Lower lobe of right lung (tissue), 2 donors: ENCODE data around the gene CCDC146. TPM values are rescaled to one million over a fixed set of nuclear protein-coding genes. Genes with fewer than 3 reads are reported as not detected.

Experiments
- ATAC-seq, 2 donors: fragments of 200-7000 bp; cut with Tn5 transposase; one replicate each; pipeline ENCODE4 v1.9.1; 2020 to 2022; ENCODE audit warnings: mild to moderate bottlenecking in 2 of 2, moderate library complexity in 2 of 2
- DNase-seq: peaks from one replicate; pipeline ENCODE4 v3.0.0-alpha.2; 2020
- H3K27ac ChIP-seq: fragments of 200-600 bp; one replicate; pipeline ENCODE4 v1.8.0; 2022
- H3K27me3 ChIP-seq: fragments of 200-600 bp; one replicate; pipeline ENCODE4 v1.8.0; 2022; ENCODE audit warnings: low read depth
- H3K36me3 ChIP-seq: fragments of 200-600 bp; one replicate; pipeline ENCODE4 v1.8.0; 2022; ENCODE audit warnings: mild to moderate bottlenecking
- H3K4me1 ChIP-seq: fragments of 200-600 bp; one replicate; pipeline ENCODE4 v1.8.0; 2022
- H3K4me3 ChIP-seq: fragments of 200-600 bp; one replicate; pipeline ENCODE4 v1.8.0; 2022; ENCODE audit warnings: mild to moderate bottlenecking
- H3K9me3 ChIP-seq: fragments of 200-600 bp; one replicate; pipeline ENCODE4 v1.8.0; 2022
- CTCF ChIP-seq: fragments of 200-600 bp; IDR thresholded peaks from one replicate; pipeline ENCODE4 v1.8.0; 2022; ENCODE audit warnings: antibody characterized with exemption, mild to moderate bottlenecking
- intact Hi-C: fragments of 100-400 bp; cut with DNase I; formaldehyde crosslinking; loops from one replicate; pipeline ENCODE4 v1.11.0; 2022
- total RNA-seq: library from RNA; stranded (reverse); fragmentation: NEBNext Ultra II Directional; extraction: Animal tissue kit (Norgen Biotek cat#: 25700); gene quantifications from one replicate; pipeline ENCODE4 v1.2.1, GENCODE V29; 2021
- donor health status: DM: no; HTN: yes; CAD: no; lungs with severe emphysema.

CCDC146 gene
- total RNA-seq, 1 donor from 2014 or later = 17.3 TPM

- no peaks in the 10 kb centered on the region for H3K4me1 ChIP-seq
- H3K4me3 ChIP-seq = no peak overlapping the region
- TF ChIP-seq CTCF = no peak
- H3K36me3 ChIP-seq = no peaks in the 10 kb centered on the region
- ATAC-seq = no peak
- no peaks in the 10 kb centered on the region for H3K27me3 ChIP-seq
- H3K27ac ChIP-seq = no peak overlapping the region
- H3K9me3 ChIP-seq = no peaks in the 10 kb centered on the region
- no peak for DNase-seq
- intact Hi-C loops = no loop called here
These were observed 130.1 kb downstream of the CCDC146 start for GRCh38 chr7:77252506-77252905.

- TF ChIP-seq CTCF = no peak
- intact Hi-C loops = no loop called here
- no peaks in the 10 kb centered on the region for H3K4me1 ChIP-seq
These were observed 130.7 kb downstream of the CCDC146 start for GRCh38 chr7:77253151-77253550.

GRCh38 chr7:77254429-77254828 is 132.0 kb downstream of the CCDC146 start:
- TF ChIP-seq CTCF = no peak
- Histone ChIP-seq H3K9me3 (no peaks in the 10 kb centered on the region), H3K4me1 (no peaks in the 10 kb centered on the region), H3K27me3 (no peaks in the 10 kb centered on the region), H3K4me3 (no peak overlapping the region), H3K27ac (no peak overlapping the region), H3K36me3 (no peaks in the 10 kb centered on the region)
- intact Hi-C loops = no loop called here
- DNase-seq = no peak
- no peak for ATAC-seq

More at GRCh38 chr7:77253151-77253550, 130.7 kb downstream of the CCDC146 start:
- no peaks in the 10 kb centered on the region for H3K36me3 ChIP-seq
- no peak overlapping the region for H3K27ac ChIP-seq
- H3K27me3 ChIP-seq = no peaks in the 10 kb centered on the region
- no peak for DNase-seq
- H3K9me3 ChIP-seq = no peaks in the 10 kb centered on the region
- no peak for ATAC-seq
- H3K4me3 ChIP-seq = no peak overlapping the region

GRCh38 chr7:77254915-77255314 is 132.5 kb downstream of the CCDC146 start:
- H3K4me3 ChIP-seq = no peak overlapping the region
- H3K9me3 ChIP-seq = no peaks in the 10 kb centered on the region
- no peaks in the 10 kb centered on the region for H3K4me1 ChIP-seq
- H3K27me3 ChIP-seq = no peaks in the 10 kb centered on the region
- intact Hi-C loops = no loop called here
- H3K36me3 ChIP-seq = no peaks in the 10 kb centered on the region
- H3K27ac ChIP-seq = no peak overlapping the region
- ATAC-seq (no peak), DNase-seq (no peak)
- no peak for TF ChIP-seq CTCF

GRCh38 chr7:77258014-77258413 is 135.6 kb downstream of the CCDC146 start:
- intact Hi-C loops = no loop called here
- ATAC-seq (no peak), DNase-seq (no peak)
- TF ChIP-seq CTCF = no peak
- no peak overlapping the region for H3K27ac ChIP-seq
- no peaks in the 10 kb centered on the region for H3K4me1 ChIP-seq
- no peak overlapping the region for H3K4me3 ChIP-seq
- H3K9me3 ChIP-seq = no peaks in the 10 kb centered on the region
- no peaks in the 10 kb centered on the region for H3K36me3 ChIP-seq
- no peaks in the 10 kb centered on the region for H3K27me3 ChIP-seq

GRCh38 chr7:77258593-77258992 is 136.2 kb downstream of the CCDC146 start:
- TF ChIP-seq CTCF = no peak
- intact Hi-C loops = no loop called here

More at GRCh38 chr7:77258593-77258992, 136.2 kb downstream of the CCDC146 start:
- Histone ChIP-seq H3K27ac (no peak overlapping the region), H3K27me3 (no peaks in the 10 kb centered on the region), H3K4me3 (no peak overlapping the region), H3K36me3 (no peaks in the 10 kb centered on the region), H3K4me1 (no peaks in the 10 kb centered on the region), H3K9me3 (no peaks in the 10 kb centered on the region)
- no peak for DNase-seq
- ATAC-seq = no peak
